AG04450 (cell line): Measurements from ENCODE around the gene NECAB3. TPM values are rescaled to one million over a fixed set of nuclear protein-coding genes. Genes with fewer than 3 reads are reported as not detected.

Experiments
- CTCF ChIA-PET: fragments of 300-600, 350-600 bp; formaldehyde crosslinking; extraction: SDS; loops from one replicate; lab custom pipeline; 2022; ENCODE audit warnings: antibody characterized with exemption, inconsistent platforms; lab: Charles Lee
- POLR2A ChIA-PET: fragments of 350-600 bp; formaldehyde crosslinking; extraction: SDS; loops from one replicate; lab custom pipeline; 2021; ENCODE audit warnings: antibody characterized with exemption, inconsistent platforms; lab: Yijun Ruan, JAX
- DNase-seq: peaks from one replicate; pipeline ENCODE4 v3.0.0-alpha.2; 2011; ENCODE audit warnings: low read depth, low spot score
- H3K27ac ChIP-seq: one replicate; pipeline ENCODE4 v1.5.1; 2012; ENCODE audit warnings: low read depth, low read length, control low read depth
- H3K27me3 ChIP-seq: one replicate; pipeline ENCODE4 v1.6.0; 2012; ENCODE audit warnings: low read length; ENCODE audit not compliant: control insufficient read depth, insufficient read depth
- H3K4me3 ChIP-seq: 2 replicates; pipeline ENCODE4 v1.5.1; 2011; ENCODE audit warnings: mild to moderate bottlenecking, low read depth, low read length, control low read depth
- H3K9me3 ChIP-seq: 2 replicates; pipeline ENCODE4 v1.5.1; 2012; ENCODE audit warnings: low read length; ENCODE audit not compliant: control insufficient read depth, insufficient read depth
- CTCF ChIP-seq: IDR thresholded peaks from 2 replicates; pipeline ENCODE4 v1.5.1; 2011; ENCODE audit warnings: low read depth, low read length, control low read depth, inconsistent platforms
- polyA plus RNA-seq: library from polyadenylated mRNA; depleted of rRNA; stranded (reverse); fragments of >200 nt; gene quantifications from 2 replicates; pipeline ENCODE4 v1.2.3, GENCODE V29; 2011

NECAB3 gene
- polyA plus RNA-seq, 1 experiment = 11.7 TPM

GRCh38 chr20:33688938-33689424, 14.8 kb upstream of the NECAB3 start:
- H3K27ac ChIP-seq = no peak overlapping the region
- no peaks in the 10 kb centered on the region for H3K9me3 ChIP-seq
- ChIA-PET POLR2A (no interaction called here), CTCF (no interaction called here)
- no peak overlapping the region for H3K4me3 ChIP-seq
- H3K27me3 ChIP-seq = no peaks in the 10 kb centered on the region
- no peak for DNase-seq
- TF ChIP-seq CTCF = no peak

- CTCF ChIA-PET = interaction anchor here (0.7 kb wide), 1 partner anchor 32 kb away, joined by 3 read pairs; no protein-coding TSS in a partner anchor
Observed at GRCh38 chr20:33687993-33688937, 14.0 kb upstream of the NECAB3 start.

GRCh38 chr20:33687370-33687915, 13.2 kb upstream of the NECAB3 start:
- no peaks in the 10 kb centered on the region for H3K27me3 ChIP-seq
- H3K4me3 ChIP-seq = no peak overlapping the region
- ChIA-PET CTCF (interaction anchor here (0.7 to 1.0 kb wide), 2 partner anchors 33 kb away, joined by 3 read pairs; partner anchors contain the start of gene PXMP4), POLR2A (no interaction called here)
- TF ChIP-seq CTCF = no peak
- DNase-seq = no peak
- no peak overlapping the region for H3K27ac ChIP-seq
- H3K9me3 ChIP-seq = no peaks in the 10 kb centered on the region

More at GRCh38 chr20:33687993-33688937, 14.0 kb upstream of the NECAB3 start:
- Histone ChIP-seq H3K9me3 (no peaks in the 10 kb centered on the region), H3K27ac (no peak overlapping the region), H3K27me3 (no peaks in the 10 kb centered on the region), H3K4me3 (no peak overlapping the region)
- DNase-seq = no peak
- TF ChIP-seq CTCF = no peak
- POLR2A ChIA-PET = no interaction called here

- ChIA-PET CTCF (interaction anchor here (1.0 kb wide), 1 partner anchor 33 kb away, joined by 3 read pairs; the partner anchor contains the start of gene PXMP4), POLR2A (no interaction called here)
- Histone ChIP-seq H3K27me3 (no peaks in the 10 kb centered on the region), H3K27ac (no peak overlapping the region), H3K4me3 (no peak overlapping the region; the same call in 1 of the 2 replicates), H3K9me3 (no peaks in the 10 kb centered on the region)
- no peak for DNase-seq
- no peak for TF ChIP-seq CTCF
Observed at GRCh38 chr20:33686984-33687366, 12.7 kb upstream of the NECAB3 start.
